HepG2 (cell line): ENCODE measurements around the gene KLHL21. TPM values are rescaled to one million over a fixed set of nuclear protein-coding genes. Genes with fewer than 3 reads are reported as not detected.

Source experiments
- ARHGAP35 ChIP-seq: sonication (generic); formaldehyde crosslinking; IDR thresholded peaks from 2 replicates; pipeline ENCODE4 v1.9.0; 2022; ENCODE audit warnings: mild to moderate bottlenecking, inconsistent platforms, moderate library complexity, missing genetic modification reagents, borderline replicate concordance
- HDAC2 ChIP-seq: sonication (generic); formaldehyde crosslinking; IDR thresholded peaks from 2 replicates; pipeline ENCODE4 v1.4.0; 2020; ENCODE audit warnings: missing genetic modification reagents
- RCOR2 ChIP-seq: IDR thresholded peaks from 2 replicates; pipeline ENCODE4 v1.6.1; 2016; ENCODE audit warnings: missing biosample characterization, missing genetic modification reagents
- SRSF1 ChIP-seq: fragments of 200-400 bp; formaldehyde crosslinking; optimal IDR thresholded peaks from 2 replicates; pipeline ENCODE3; 2017; ENCODE audit warnings: mild to moderate bottlenecking, low read depth, low read length, moderate library complexity
- TAF15 ChIP-seq: fragments of 200-400 bp; formaldehyde crosslinking; IDR thresholded peaks from one replicate; pipeline ENCODE4 v1.6.1; 2018; ENCODE audit warnings: mild to moderate bottlenecking, low read depth, low read length; ENCODE audit not compliant: poor library complexity, severe bottlenecking
- ZFX ChIP-seq: sonication (generic); formaldehyde crosslinking; IDR thresholded peaks from 2 replicates; pipeline ENCODE4 v1.4.0; 2020; ENCODE audit warnings: mild to moderate bottlenecking, low read depth, missing genetic modification reagents, moderate library complexity
- ZNF605 ChIP-seq: sonication (generic); formaldehyde crosslinking; IDR thresholded peaks from 2 replicates; pipeline ENCODE4 v1.8.0; 2022; ENCODE audit warnings: mild to moderate bottlenecking, missing genetic modification reagents
- polyA plus RNA-seq, 8 experiments: library from polyadenylated mRNA; depleted of rRNA in 3 of 8; stranded (reverse) in 7 of 8; unstranded in 1 of 8; fragments of >200 nt; fragmentation: Illumina TruSeq in 4 of 8; extraction: Trizol in 4 of 8; gene quantifications; 2 replicates each; pipeline versions ENCODE4 v1.2.1 to v1.2.3, GENCODE V29; 2011 to 2016; ENCODE audit warnings: low read depth in 4 of 8, missing spikeins in 1 of 8, mixed read lengths in 1 of 8; ENCODE audit not compliant: insufficient read depth in 1 of 8
- total RNA-seq, 5 experiments: library from RNA; depleted of rRNA; stranded (reverse); fragments of >200 nt; fragmentation: Illumina TruSeq; extraction: Trizol; gene quantifications; 2 replicates each; pipeline ENCODE4 v1.2.3, GENCODE V29; 2016; ENCODE audit warnings: low read depth in 1 of 5
- TF ChIP-seq, protein P1 (sequence below): sonication (generic); formaldehyde crosslinking; IDR thresholded peaks from 2 replicates; pipeline ENCODE4 v1.4.0; 2020; ENCODE audit warnings: missing genetic modification reagents, borderline replicate concordance
- TF ChIP-seq, protein P2 (sequence below): sonication (generic); formaldehyde crosslinking; IDR thresholded peaks from 2 replicates; pipeline ENCODE4 v1.8.1; 2023; ENCODE audit warnings: mild to moderate bottlenecking, missing genetic modification reagents
- TF ChIP-seq, protein P3 (sequence below): sonication (generic); formaldehyde crosslinking; IDR thresholded peaks from 2 replicates; pipeline ENCODE4 v1.9.0; 2021; ENCODE audit warnings: missing genetic modification reagents, borderline replicate concordance
- TF ChIP-seq, protein P4 (sequence below): sonication (generic); formaldehyde crosslinking; IDR thresholded peaks from 2 replicates; pipeline ENCODE4 v1.4.0; 2020; ENCODE audit warnings: mild to moderate bottlenecking, missing genetic modification reagents
- TF ChIP-seq, protein P5 (sequence below): sonication (generic); formaldehyde crosslinking; IDR thresholded peaks from 2 replicates; pipeline ENCODE4 v1.4.0; 2020; ENCODE audit warnings: missing genetic modification reagents, borderline replicate concordance

Gene KLHL21
- total and polyA plus RNA-seq, 2 of the 13 experiments (the other 11 are each of a cell fraction or from before 2014, with no cell fraction given) = 14.8 to 25.0 TPM

DNA sequence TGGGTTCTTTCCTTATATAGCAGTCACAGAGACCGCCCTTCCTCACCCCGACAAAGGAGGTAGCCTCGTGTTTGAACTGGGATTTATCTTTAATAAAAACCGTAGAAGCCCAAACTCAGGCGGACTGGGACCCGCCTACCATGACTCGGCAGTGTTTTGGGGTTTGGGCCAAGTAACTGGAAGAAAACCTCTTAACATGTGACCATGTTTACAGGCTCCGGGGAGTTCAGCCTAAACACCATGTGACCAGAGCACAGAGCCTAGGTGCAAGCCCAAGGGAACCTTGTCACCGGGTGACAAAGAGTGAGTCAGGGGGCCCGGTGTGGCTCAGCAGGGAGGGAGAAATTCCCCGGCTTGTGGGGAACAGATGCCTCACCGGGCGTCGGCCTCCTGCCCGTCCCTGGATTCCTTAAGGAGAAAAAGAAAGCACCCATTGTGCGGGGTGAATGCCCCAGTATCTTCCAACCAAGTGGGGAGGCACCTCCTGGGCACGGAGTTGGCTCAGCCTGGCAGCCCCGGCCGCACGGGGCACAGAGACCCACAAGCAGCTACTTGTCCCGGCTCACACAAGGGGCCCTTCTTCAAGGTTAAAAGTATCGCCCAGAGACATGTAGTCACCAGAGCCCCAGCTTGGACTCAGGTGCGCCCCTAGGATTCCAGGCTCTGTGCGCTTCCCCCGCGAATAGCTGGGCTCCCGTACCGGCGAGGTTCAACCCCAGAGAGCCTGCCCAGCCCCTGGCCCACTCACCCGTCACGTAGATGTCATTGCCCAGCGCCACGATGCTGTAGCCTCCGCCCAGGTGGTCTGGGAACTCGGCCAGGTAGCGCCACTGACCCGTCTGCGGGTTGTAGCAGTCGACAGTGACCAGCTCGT lies 1.4 kb downstream of the KLHL21 start (continued):
- TF ChIP-seq, protein P1, sequence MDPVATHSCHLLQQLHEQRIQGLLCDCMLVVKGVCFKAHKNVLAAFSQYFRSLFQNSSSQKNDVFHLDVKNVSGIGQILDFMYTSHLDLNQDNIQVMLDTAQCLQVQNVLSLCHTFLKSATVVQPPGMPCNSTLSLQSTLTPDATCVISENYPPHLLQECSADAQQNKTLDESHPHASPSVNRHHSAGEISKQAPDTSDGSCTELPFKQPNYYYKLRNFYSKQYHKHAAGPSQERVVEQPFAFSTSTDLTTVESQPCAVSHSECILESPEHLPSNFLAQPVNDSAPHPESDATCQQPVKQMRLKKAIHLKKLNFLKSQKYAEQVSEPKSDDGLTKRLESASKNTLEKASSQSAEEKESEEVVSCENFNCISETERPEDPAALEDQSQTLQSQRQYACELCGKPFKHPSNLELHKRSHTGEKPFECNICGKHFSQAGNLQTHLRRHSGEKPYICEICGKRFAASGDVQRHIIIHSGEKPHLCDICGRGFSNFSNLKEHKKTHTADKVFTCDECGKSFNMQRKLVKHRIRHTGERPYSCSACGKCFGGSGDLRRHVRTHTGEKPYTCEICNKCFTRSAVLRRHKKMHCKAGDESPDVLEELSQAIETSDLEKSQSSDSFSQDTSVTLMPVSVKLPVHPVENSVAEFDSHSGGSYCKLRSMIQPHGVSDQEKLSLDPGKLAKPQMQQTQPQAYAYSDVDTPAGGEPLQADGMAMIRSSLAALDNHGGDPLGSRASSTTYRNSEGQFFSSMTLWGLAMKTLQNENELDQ (CRISPR knock-in tag) = no peak
- TF ChIP-seq ARHGAP35 (no peak), HDAC2 (CRISPR knock-in tag) (peak; percentile 42), ZFX (CRISPR knock-in tag) (no peak), ZNF605 (CRISPR knock-in tag) (no peak; the same call in 1 of the 2 replicates), RCOR2 (no peak), SRSF1 (peak; percentile 47), TAF15 (no peak)
- TF ChIP-seq, protein P2, sequence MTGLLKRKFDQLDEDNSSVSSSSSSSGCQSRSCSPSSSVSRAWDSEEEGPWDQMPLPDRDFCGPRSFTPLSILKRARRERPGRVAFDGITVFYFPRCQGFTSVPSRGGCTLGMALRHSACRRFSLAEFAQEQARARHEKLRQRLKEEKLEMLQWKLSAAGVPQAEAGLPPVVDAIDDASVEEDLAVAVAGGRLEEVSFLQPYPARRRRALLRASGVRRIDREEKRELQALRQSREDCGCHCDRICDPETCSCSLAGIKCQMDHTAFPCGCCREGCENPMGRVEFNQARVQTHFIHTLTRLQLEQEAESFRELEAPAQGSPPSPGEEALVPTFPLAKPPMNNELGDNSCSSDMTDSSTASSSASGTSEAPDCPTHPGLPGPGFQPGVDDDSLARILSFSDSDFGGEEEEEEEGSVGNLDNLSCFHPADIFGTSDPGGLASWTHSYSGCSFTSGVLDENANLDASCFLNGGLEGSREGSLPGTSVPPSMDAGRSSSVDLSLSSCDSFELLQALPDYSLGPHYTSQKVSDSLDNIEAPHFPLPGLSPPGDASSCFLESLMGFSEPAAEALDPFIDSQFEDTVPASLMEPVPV (CRISPR knock-in tag) = no peak
- TF ChIP-seq, protein P3, sequence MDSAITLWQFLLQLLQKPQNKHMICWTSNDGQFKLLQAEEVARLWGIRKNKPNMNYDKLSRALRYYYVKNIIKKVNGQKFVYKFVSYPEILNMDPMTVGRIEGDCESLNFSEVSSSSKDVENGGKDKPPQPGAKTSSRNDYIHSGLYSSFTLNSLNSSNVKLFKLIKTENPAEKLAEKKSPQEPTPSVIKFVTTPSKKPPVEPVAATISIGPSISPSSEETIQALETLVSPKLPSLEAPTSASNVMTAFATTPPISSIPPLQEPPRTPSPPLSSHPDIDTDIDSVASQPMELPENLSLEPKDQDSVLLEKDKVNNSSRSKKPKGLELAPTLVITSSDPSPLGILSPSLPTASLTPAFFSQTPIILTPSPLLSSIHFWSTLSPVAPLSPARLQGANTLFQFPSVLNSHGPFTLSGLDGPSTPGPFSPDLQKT (CRISPR knock-in tag) = peak; percentile 21; the same call in 1 of the 2 replicates
- TF ChIP-seq, protein P4, sequence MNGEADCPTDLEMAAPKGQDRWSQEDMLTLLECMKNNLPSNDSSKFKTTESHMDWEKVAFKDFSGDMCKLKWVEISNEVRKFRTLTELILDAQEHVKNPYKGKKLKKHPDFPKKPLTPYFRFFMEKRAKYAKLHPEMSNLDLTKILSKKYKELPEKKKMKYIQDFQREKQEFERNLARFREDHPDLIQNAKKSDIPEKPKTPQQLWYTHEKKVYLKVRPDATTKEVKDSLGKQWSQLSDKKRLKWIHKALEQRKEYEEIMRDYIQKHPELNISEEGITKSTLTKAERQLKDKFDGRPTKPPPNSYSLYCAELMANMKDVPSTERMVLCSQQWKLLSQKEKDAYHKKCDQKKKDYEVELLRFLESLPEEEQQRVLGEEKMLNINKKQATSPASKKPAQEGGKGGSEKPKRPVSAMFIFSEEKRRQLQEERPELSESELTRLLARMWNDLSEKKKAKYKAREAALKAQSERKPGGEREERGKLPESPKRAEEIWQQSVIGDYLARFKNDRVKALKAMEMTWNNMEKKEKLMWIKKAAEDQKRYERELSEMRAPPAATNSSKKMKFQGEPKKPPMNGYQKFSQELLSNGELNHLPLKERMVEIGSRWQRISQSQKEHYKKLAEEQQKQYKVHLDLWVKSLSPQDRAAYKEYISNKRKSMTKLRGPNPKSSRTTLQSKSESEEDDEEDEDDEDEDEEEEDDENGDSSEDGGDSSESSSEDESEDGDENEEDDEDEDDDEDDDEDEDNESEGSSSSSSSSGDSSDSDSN (CRISPR knock-in tag) = no peak
- TF ChIP-seq, protein P5, sequence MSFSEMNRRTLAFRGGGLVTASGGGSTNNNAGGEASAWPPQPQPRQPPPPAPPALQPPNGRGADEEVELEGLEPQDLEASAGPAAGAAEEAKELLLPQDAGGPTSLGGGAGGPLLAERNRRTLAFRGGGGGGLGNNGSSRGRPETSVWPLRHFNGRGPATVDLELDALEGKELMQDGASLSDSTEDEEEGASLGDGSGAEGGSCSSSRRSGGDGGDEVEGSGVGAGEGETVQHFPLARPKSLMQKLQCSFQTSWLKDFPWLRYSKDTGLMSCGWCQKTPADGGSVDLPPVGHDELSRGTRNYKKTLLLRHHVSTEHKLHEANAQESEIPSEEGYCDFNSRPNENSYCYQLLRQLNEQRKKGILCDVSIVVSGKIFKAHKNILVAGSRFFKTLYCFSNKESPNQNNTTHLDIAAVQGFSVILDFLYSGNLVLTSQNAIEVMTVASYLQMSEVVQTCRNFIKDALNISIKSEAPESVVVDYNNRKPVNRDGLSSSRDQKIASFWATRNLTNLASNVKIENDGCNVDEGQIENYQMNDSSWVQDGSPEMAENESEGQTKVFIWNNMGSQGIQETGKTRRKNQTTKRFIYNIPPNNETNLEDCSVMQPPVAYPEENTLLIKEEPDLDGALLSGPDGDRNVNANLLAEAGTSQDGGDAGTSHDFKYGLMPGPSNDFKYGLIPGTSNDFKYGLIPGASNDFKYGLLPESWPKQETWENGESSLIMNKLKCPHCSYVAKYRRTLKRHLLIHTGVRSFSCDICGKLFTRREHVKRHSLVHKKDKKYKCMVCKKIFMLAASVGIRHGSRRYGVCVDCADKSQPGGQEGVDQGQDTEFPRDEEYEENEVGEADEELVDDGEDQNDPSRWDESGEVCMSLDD (CRISPR knock-in tag) = peak; percentile 41; the same call in 1 of the 2 replicates
